CD1c-positive myeloid dendritic cell (primary cell): ENCODE results near the gene GBGT1.
"Not testable (repeated sequence)": the region's sequence is repeated elsewhere in the genome, so short reads cannot be mapped to it uniquely, and the experiment has no call there.

Experiments used
- DNase-seq: peaks from one replicate; pipeline ENCODE4 v3.0.0-alpha.2; 2016; ENCODE audit errors: extremely low spot score

The GBGT1 gene

DNA sequence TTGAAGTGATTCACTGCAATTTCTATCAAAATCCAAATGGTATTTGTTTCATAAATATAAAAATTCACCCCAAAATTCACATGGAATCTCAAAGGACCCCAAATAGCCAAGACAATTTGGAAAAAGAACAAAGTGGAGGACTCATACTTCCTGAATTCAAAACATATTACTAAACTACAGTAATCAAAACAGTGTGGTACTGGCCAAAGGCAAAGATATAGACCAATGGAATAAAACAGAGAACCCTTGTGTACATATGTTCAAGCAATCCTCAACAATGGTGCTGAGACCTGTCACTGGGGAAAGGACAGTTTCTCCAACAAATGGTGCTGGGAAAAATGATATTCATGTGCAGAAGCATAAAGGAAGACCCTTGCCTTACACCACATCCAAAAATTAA lies 31.3 kb upstream of the GBGT1 start:
- no peak for DNase-seq

DNA sequence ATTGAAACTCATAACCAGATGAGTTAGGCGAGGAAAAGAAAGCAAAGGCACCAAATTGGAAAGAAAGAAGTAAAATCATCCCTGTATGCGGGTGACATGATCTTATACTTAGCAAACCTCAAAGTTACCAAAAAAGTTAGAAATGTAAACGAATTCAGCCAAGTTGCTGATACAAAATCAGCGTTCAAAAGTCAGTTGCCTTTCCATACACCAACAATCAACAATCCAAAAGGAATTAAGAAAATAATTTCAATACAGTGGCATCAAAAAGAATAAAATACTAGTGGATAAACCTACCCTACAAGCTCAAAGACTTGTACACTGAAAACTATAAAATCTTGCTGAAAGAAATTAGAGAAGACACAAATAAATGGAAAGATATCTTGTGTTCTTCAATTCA lies 30.9 kb upstream of the GBGT1 start:
- DNase-seq = no peak

DNA sequence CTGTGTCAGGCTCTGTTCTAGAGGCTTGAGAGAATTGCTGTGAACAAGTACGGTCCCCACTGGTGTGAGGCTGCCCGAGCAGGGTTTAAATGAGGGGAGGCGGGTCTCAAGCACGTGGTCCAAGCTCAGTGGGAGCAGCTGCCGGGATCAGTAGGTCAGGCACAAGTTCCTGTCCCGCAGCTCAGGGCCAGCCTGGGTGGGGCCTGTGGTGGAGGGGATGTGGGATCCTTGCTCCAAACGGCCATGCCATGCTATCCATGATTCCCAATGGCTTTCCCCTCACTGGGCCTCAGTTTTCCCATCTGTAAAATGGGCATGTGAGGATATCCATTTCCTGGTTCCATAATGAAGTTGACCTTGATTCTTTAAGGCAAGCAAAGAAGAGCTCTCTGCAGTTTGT lies 28.3 kb upstream of the GBGT1 start:
- DNase-seq = no peak

DNA sequence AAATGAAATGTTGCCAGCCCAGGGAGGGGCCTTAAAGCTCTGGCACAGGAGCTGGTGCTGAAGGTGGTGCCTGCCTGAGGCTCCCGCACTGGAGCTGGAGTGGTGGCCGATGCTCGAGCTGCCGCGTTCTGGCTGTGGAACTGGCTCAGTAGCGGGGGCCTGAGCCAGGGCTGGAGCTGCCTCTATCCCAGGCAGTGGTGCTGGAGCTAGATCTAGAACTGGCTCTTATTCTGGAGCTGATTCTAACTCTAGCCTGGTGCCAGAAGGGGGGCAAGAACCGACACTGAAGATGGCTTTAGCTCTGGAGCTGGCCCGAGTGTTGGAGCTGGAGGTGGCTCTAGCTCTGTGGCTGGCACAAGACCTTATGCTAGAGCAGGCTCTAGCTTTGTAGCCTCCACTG lies 26.1 kb upstream of the GBGT1 start:
- no peak for DNase-seq

DNA sequence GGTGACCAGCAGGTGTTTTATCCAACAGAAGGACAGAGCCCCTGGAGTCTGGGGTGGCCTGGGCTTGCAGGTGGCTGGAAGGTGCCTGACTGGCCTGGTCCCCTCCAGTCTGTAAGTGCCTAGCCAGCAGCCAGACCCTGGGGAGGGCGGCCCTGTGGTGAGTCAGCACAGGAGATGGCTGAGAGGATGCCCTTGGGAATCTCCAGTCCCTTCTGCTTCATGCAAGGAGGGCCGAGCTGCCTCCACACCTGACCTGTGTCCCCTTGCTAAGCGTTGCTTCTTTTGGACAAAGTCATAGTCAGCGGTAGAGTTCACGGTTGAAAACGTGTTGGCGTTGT lies 25.1 kb upstream of the GBGT1 start:
- DNase-seq = no peak

DNA sequence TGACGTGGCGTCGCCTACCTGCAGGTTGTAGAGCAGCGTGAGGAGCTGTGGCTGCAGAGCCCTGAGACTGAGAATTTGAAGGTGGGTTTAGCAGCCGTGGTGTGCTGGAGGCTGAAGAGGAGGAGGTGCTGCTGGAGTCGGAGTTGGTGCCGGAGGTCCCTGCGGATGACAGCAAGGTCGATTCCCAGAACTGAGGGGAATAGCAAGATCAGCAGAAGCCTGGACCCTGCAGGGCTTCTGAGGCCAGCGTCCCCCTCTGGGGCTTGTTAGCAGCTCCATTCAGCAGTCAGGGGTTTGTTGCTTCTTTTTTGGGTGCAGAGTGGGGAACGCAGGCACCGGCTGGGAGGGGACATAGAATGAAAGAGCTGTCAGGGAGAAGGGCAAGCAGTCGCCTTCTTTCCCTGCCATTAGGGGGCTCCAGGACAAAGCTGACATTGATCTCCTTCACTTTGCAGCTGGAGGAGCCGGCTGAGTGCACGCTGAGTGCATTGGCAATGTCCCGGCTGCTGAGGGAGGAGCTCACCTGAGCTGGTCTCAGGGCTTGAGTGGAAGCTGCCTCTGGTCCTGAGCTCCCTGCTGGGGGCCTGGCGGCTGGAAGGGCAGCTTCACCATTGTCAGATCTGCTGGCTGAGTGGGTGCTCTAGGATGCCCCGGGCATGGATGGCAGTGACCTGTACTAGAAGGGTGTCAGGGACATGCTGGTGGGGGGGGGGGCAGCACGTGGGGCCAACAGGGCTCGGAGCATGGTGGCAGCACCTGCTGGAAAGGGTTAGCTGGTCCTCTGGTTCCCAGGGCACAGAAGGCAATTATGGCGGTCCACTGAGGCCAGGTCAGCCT lies 24.5 kb upstream of the GBGT1 start:
- no peak for DNase-seq

DNA sequence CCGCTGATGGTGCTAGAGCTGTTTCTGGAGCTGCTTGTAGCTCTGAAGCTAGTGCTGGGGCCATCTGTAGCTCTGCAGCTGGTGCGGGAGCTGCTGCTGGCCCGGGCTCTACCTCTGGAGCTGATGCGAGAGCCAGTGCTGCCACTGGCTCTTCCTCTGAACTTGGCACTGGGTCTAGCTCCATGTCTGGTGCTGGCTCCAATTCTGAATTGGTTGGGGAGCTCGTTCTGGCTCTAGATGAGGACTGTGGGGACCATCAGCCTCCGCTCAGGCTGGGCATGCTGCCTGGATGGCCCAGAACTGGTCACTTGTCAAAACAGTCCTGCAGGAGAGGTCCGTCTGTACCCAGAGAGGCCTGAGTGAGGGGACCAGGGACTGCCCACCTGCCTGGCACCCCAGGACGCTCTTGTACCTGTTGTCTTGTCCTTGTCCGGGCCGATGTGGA lies 23.9 kb upstream of the GBGT1 start:
- no peak for DNase-seq

DNA sequence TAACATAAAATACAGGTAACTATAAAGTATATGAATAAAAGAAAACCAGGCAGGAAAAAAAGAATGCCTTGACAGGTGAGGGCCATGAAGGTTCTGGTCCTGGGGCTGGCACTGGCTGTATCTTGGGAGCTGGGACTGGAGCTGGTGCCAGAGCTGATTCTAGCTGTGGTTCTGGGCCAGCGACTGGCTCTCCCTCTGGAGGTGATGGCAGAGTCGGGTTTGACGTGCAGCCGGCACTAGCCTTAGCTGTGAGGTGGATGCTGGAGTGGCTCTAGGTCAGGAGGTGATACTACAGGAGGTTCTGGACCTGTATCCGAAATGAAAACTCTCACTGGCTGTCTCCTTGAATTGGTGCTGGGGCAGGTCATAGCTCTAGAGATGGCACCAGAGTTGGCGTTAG lies 23.0 kb upstream of the GBGT1 start:
- DNase-seq = no peak

DNA sequence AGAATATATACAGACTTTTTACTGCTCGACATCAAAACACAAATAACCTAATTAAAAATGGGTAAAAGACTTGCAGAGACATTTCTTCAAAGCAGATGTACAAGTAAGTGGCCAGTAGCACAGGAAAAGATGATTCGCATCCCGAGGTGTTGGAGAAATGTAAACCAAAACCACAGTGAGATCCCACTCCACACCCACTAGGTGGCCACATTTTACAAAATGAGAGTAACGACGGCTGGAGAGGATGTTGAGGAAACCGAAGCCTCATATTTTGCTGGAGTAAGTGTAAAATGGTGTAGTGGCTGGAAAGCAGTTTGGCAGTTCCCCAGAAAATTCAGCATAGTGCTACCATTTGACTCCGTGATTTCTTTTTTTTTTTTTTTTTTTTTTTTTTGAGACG lies 21.3 kb upstream of the GBGT1 start:
- DNase-seq = peak; percentile 76

DNA sequence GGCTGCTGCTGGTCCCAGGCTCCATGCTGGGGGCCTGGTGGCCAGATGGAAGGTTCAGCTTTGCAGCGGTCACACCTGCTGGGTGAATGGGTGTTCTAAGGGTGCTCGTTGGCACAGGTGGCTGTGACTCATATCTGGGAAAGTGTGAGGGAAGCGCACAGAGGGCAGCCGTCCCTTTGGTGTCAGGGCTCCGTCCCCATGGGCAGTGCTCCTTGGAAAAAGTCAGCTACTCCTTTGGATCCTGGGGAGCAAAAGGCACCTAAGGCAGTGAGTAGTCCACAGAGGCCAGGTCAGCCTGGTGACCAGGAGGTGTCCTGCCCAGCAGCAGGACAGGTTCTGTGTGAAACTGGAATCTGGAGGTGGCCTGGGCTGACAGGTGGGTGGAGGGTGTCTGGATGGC lies 18.4 kb upstream of the GBGT1 start:
- no peak for DNase-seq

DNA sequence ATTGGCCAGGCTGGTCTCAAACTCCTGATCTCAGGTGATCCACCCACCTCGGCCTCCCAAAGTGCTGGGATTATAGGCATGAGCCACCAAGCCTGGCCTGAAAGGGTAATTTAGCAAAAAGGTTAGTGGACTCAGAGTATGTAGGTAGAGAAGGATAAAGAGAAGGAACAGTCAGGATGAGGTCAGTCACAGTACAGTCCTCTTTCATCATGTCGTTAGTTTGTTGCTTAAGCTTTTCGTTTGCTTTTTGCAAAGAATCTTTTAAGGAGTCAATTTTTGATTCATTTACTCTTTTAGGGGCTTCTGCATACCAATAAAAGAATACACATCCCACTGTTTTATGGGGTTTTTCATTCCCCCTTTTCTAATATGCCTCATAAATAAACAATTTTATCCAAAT lies 17.8 kb upstream of the GBGT1 start:
- DNase-seq = no peak

DNA sequence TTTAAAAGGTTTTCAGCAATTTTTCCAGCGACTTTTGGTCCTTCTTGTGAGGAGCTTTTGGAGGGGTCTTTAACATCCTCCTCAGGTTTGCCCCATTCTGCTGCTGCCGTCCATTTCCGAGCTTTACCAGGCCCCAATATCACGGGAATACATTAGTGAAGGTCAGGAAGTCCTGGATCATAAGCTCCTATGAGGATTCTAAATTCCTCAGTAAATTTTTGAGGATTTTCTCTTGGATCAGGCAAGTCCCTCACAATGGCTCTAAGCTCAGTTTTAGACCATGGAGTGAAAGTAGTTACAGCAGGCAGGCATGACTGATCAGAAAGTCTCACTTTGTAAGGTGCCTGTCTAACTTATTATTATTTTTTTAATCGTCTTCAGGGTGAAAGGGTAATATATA lies 17.2 kb upstream of the GBGT1 start:
- no peak for DNase-seq

DNA sequence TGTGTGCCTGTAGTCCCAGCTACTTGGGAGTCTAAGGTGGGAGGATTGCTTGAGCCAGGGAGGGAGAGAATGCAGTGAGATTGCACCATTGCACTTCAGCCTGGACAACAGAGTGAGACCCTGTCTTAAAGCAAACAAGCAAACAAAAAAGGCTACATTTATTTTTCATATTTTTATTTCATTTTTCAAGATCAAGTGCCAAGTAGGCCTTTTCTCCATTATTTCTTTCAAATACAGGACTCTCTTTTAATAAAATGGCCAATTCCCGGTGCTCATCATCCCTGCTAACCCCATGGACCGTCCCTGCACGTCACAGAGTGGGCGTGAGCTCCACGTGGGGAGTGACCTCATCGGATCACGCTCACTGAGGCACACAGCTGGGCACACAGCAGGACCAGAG lies 9.3 kb upstream of the GBGT1 start:
- DNase-seq = no peak

DNA sequence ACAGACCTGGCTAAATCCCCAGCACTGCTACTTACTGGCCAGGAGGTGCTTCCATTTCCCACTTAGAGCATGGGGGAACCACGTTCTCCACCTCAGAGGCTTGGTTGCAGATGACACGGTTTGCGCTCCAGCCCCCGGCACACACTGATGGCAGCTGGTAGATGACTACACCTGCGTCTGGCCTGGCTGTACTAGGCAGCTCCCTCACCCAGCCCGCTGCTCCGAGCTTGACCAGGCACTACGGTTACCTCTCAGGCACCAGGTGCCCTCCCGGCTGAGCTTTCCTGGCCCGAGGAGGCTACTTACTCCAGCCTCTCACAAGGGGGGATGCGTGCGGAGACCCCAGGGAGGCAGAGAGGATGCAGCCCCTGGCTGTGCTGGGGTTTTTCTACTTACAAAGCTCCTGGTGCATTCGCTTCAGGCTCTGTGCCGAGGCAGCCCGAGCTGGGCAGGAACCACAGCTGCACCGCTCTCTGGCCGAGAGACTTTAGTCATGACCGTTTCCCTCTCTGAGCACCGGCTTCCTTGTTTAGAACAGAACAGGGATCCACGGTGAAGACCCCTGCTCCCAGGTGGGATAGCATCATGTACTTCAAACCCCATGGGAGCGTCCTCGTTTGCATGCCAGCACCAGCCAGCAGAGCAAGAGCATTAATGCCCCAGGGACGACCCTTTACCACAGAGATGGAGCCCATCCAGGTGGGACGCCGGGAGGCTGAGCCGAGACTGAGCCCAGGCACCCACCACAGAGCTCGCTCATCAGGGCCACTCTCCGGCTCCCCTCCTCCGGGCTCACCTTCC lies 7.6 kb upstream of the GBGT1 start:
- DNase-seq = no peak

DNA sequence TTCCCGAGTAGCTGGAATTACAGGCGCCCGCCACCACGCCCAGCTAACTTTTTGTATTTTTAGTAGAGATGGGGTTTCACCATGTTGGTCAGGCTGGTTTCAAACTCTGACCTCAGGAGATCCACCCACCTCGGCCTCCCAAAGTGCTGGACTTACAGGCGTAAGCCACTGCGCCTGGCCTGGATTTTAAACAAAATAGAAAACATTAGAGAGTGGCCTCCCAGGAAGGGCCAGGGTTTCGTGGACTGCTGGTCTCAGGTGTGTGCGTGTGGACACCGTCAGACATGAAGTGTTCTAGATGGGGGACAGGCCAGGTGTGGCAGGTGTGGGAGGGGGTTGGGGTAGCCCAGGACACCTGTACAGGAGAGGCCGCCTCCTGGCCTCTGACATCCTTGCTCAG lies 7.0 kb upstream of the GBGT1 start:
- DNase-seq = no peak

DNA sequence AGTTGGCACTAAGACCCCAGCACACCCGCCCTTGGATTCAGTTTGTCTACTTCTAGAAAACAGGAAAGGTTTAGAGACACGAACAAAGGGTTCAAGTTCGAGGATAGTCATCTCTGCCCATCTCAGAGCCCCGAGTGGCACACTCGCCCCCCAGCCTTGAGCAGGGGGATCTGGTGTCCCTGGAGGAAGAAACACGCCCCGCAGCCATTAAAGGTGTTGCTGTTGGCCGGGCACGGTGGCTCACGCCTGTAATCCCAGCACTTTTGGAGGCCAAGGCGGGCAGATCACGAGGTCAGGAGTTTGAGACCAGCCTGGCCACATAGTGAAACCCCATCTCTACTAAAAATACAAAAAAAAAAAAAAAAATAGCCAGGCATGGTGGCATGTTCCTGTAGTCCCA lies 6.0 kb upstream of the GBGT1 start:
- DNase-seq = not testable (repeated sequence)

DNA sequence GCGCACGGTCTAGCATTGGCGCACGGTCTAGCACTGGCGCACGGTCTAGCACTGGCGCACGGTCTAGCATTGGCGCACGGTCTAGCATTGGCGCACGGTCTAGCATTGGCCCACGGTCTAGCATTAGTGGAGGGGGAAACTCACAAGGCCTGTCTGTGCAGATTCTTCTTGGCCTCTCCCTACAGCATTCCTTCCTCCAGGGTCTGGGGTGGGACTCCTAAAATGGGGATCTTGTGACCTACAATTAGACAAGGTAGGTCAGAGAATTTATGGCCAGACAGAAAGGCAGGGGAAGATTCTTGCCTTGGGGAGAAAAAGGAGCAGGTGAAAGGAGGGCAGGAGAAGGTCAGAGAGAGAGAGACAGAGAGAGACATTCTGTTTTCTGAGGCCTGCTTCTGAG lies 5.4 kb upstream of the GBGT1 start:
- no peak for DNase-seq

DNA sequence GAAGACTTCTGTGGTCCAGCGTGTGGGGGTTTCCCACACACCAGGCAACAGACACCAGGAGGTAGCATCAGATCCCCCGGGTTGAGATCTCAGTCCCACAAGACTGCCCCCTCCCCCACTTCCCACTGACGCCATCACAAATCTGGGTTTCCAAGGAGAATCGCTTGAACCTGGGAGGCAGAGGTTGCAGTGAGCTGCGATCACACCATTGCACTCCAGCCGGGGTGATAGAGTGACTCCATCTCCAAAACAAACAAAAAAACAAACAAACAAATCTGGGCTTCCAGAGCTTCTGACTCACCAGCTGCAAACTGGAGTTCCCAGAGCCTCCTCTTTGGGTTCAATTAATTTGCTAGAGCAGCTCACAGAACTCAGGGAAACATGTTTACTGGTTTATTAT lies 4.7 kb upstream of the GBGT1 start:
- DNase-seq = no peak

DNA sequence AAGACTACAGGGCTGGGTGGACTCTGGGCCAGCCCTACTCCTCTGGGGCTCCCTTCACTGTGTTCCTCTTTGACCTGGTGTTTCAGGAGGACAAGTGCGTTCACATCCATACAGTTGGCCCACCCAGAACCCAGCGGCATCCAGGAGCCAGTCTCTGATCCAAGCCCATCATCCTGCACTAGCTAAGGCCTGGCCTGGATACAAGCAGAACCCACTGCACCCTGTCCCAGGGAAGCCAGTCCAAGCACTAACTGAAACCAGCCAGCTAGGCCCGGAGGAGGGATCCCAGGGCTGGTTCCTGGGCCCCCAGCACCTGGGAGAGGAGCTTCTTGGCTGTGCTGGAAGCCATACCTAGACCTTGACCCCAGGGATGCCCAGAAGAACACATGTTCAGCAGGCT lies 4.1 kb upstream of the GBGT1 start:
- DNase-seq = no peak

DNA sequence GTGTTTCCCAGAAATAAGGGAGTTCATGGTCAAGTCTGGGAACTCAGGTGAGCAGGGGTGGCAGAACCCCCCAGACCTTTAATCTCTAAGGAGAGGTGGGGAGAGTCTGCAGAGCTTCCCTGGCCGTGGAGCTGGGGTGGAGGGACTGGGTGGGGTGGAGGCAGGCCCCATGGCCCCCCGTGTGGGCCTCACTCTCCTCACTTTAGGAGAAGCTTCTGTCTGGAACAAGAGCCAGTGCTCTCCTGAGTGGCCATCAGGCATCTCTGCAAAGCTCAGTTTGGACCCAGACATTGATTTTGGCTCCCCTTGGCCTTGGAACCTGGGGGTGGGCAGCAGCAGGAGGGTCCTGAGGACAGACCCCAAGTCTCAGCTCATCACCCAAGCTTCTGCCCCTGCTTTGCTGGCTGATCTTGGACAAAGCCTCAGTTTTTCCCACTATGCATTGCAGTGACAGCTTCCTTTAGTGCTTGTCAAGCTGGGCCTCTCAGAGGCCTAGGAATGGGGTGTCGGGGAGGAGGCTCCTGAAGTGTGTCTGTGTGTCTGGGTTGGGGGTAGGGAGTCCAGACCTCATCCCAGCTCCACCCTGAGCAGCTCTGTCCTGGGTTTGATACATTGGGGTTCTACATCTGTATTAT lies 3.5 kb upstream of the GBGT1 start:
- no peak for DNase-seq

DNA sequence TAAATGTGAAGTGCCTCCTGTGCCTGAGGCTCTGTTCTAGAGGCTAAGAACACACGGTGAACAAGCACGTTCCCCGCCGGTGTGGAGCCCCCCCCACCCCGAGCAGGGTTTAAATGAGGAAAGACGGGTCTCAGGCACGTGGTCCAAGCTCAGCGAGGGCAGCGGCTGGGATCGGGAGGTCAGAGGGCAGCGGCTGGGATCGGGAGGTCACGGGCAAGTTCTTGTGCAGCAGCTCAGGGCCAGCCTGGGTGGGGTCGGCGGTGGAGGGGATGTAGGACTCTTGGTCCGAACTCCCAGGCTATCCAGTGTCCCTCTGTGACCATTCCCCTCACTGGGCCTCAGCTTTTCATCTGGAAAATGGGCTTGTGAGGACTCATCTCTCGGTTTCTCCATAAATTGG lies 2.7 kb upstream of the GBGT1 start:
- DNase-seq = no peak

DNA sequence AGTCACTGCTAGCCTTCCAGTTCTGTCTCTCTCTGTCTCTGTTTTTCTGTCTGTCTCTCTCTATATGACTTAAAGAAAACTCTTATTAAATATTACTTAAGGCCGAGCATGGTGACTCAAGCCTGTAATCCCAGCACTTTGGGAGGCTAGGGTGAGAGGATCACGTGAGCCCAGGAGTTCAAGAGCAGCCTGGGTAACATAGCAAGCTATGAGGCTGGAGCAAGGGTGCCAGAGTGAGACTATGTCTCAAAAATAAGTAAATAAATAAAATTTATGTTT lies 1.7 kb upstream of the GBGT1 start:
- no peak for DNase-seq

DNA sequence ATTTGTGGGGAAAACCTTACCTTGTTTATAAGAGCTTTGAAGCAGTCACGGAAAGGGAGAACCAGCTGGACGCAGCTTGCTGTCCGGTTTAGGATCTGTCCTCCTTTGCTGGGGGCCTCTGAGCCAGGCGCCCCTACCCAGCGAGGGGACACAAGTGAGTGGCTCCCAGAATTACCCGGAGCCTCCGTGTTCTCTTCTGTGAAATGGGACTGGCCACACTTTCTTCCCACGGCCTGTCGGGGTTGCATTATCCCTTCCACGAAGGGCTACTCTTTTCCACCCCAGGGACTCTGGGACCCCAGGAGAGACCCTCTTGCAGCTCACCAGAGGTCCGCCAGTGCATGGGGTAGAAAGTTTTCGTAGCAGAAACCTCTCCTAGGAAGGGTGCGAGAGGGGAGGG lies 477 bp upstream of the GBGT1 start:
- no peak for DNase-seq
